HCT116 (cell line): ENCODE measurements around the gene FNBP1L.
"Not testable (repeated sequence)": the region's sequence is repeated elsewhere in the genome, so short reads cannot be mapped to it uniquely, and the experiment has no call there.

Experiments used
- CTCF ChIP-seq, 3 experiments: fragments of 200-600 bp in 1 of 3; sonication (generic) in 1 of 3; IDR thresholded peaks in 2 of 3; conservative IDR thresholded peaks in 1 of 3; 2 replicates each; pipeline ENCODE4 v1.5.1; 2012 to 2017; ENCODE audit warnings: low read depth in 2 of 3, low read length in 2 of 3, antibody characterized with exemption in 1 of 3, borderline replicate concordance in 1 of 3, control low read depth in 1 of 3, mild to moderate bottlenecking in 1 of 3, mixed read lengths in 1 of 3, mixed run types in 1 of 3, moderate library complexity in 1 of 3; ENCODE audit not compliant: insufficient read depth in 1 of 3
- EZH2 ChIP-seq: fragments of 200-600 bp; sonication (generic); IDR thresholded peaks from 2 replicates; pipeline ENCODE4 v1.6.1; 2017; ENCODE audit warnings: antibody characterized with exemption, mixed run types
- EZH2phosphoT487 ChIP-seq: fragments of 200-600 bp; IDR thresholded peaks from 2 replicates; pipeline ENCODE4 v1.6.1; 2018; ENCODE audit warnings: antibody characterized with exemption, borderline replicate concordance
- FOSL1 ChIP-seq: IDR thresholded peaks from 2 replicates; pipeline ENCODE4 v1.6.1; 2012; ENCODE audit warnings: low read depth
- JUND ChIP-seq: IDR thresholded peaks from 2 replicates; pipeline ENCODE4 v1.6.1; 2012
- POLR2A ChIP-seq: IDR thresholded peaks from 2 replicates; pipeline ENCODE4 v1.7.0; 2011; ENCODE audit warnings: borderline replicate concordance; ENCODE audit not compliant: insufficient read depth, insufficient read length; ENCODE audit errors: extremely low read depth
- SRF ChIP-seq: IDR thresholded peaks from 2 replicates; pipeline ENCODE4 v1.6.1; 2012; ENCODE audit warnings: low read depth
- ZBTB33 ChIP-seq: IDR thresholded peaks from 2 replicates; pipeline ENCODE4 v1.6.1; 2011; ENCODE audit warnings: mild to moderate bottlenecking, low read length, moderate library complexity; ENCODE audit not compliant: insufficient replicate concordance; ENCODE audit errors: extremely low read depth

GRCh38 chr1:93481899-93482298 is 34.0 kb downstream of the FNBP1L start:
- TF ChIP-seq POLR2A; CTCF (IDR thresholded peaks at IDR 0.05 in 2 of 3, conservative IDR thresholded peaks at IDR 0.05 in 1 of 3; ENCODE audit: borderline replicate concordance in 1 of 3, insufficient read depth in 1 of 3, low read depth in 2 of 3, low read length in 2 of 3); JUND; SRF; EZH2; FOSL1; EZH2phosphoT487; ZBTB33: not testable (repeated sequence)
